Measurements from ENCODE around the gene NUDT8. TPM values are rescaled to one million over a fixed set of nuclear protein-coding genes. Genes with fewer than 3 reads are reported as not detected.

The NUDT8 gene
- total and polyA plus RNA-seq, 10 of the 15 experiments (the other 5 are each of a cell fraction or from before 2014, with no cell fraction given): 0.32 to 18.2 (median 9.8) TPM

DNA sequence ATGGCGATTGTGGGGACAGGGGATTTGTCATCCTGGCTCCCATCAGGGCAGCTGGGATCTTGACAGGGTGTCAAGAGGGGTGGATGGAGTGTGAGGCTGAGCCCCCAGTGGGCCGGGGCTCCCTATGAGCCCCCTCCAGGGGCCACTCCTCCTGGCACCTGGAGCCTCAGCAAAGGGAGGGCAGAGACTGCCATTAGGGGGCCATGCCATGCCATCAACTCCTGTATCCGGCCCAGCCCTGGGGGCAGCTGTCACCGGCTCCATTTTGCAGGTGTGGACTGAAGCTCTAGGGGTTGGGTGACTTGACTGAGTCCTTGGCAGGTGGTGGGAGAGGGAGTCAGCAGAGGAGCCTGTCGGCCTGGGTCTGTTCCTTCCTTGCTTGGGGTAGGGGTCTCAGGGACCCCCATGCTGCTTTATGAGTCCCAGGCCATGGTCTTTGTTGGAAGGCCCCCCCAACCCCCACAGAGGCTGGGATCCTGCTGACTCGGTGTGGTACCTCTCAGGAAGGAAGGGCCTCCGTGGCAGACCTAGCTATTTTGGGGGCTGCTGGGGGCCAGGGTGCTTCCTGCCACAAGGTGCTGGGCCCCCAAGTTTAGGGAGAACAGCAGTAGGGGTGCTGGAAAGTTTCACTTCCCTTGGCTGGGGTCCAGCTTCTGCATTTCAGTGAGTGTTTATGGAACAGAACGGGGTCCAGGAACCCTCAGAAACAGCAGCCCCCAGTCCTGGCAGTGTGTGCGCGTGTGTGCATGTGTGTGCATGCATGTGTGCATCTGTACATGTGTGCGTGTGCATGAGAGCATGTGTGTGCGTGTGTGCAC lies 19.3 kb upstream of the NUDT8 start:
- H3K4me2 ChIP-seq (ENCODE audit: control insufficient read depth, insufficient read depth): peak overlapping the region; percentile 75
- WGBS (ENCODE audit: insufficient coverage, insufficient replicate concordance, low lambda C conversion rate, missing lambda C conversion rate): 11% methylated on average over 12 of the region's 12 CpGs
- no TSS peak for BruUV-seq (replicated peaks)
- SMC1A ChIA-PET (ENCODE audit: uncharacterized antibody, unreplicated experiment): interaction anchor here (0.6 to 6.2 kb wide), 10 partner anchors 8 to 72 kb away, joined by 3 to 69 read pairs (median 3); no protein-coding TSS in a partner anchor
- no peaks in the 10 kb centered on the region for H3K27me3 ChIP-seq (replicated peaks in 1 of 2; ENCODE audit: control insufficient read depth in 2 of 2, insufficient read depth in 2 of 2, low read length in 1 of 2)
- no peaks in the 10 kb centered on the region for H3K79me2 ChIP-seq (ENCODE audit: control insufficient read depth, insufficient read depth, low read length)
- no peaks in the 10 kb centered on the region for H3K36me3 ChIP-seq (ENCODE audit: control insufficient read depth in 2 of 2, insufficient read depth in 2 of 2, low read length in 1 of 2)
- no peak for FAIRE-seq
- DNase-seq (ENCODE audit: low read depth, low spot score): peak; percentile 57
- intact Hi-C loops (cut with micrococcal nuclease; ENCODE audit: unreplicated experiment) (no loop called here), in situ Hi-C loops (cut with MboI) (no loop called here)
- CTCF ChIA-PET: interaction anchor here (0.8 to 8.4 kb wide), 20 partner anchors 9 to 300 kb away, joined by 3 to 132 read pairs (median 4); partner anchors contain the start of genes NUDT8 and TBX10
- peak overlapping the region; percentile 30; the same call in 1 of the 2 replicates for H3K9ac ChIP-seq (ENCODE audit: control insufficient read depth, insufficient read depth, low read length)
- H3K4me1 ChIP-seq (ENCODE audit: control insufficient read depth, insufficient read depth, low read length): peaks cover 61% of the 10 kb centered on the region
- H3K4me3 ChIP-seq: peak overlapping the region; percentile 9; the same call in 1 of the 2 replicates
- H3K9me3 ChIP-seq (replicated peaks; ENCODE audit: control insufficient read depth, insufficient read depth, low read length): peaks cover 2% of the 10 kb centered on the region; the same call in 2 of the 3 replicates
- POLR2A ChIA-PET: interaction anchor here (0.6 to 3.8 kb wide), 5 partner anchors 9 to 187 kb away, joined by 3 to 16 read pairs (median 4); partner anchors contain the start of gene NUDT8
- ATAC-seq: peak; percentile 10
- RAD21 ChIA-PET (ENCODE audit: unreplicated experiment): interaction anchor here (0.7 to 5.6 kb wide), 8 partner anchors 8 to 248 kb away, joined by 3 to 49 read pairs (median 5); partner anchors contain the start of genes NUDT8 and PPP1CA
- no peaks in the 10 kb centered on the region for H4K20me1 ChIP-seq (ENCODE audit: control insufficient read depth, insufficient read depth)
- peak overlapping the region; percentile 78 for H3K27ac ChIP-seq (ENCODE audit: control insufficient read depth, insufficient read depth)
- 0 out of 2 replicates have a peak overlapping the region, but pooled peaks have one; percentile 6 for H2AFZ ChIP-seq (ENCODE audit: control insufficient read depth, low read depth, low read length)
- TF ChIP-seq TARDBP (IDR thresholded peaks at IDR 0.05; ENCODE audit: borderline replicate concordance): no peak
- peak; percentile 66 for TF ChIP-seq DPF2 (IDR thresholded peaks at IDR 0.05)
- TF ChIP-seq NFXL1 (IDR thresholded peaks at IDR 0.05; ENCODE audit: borderline replicate concordance): no peak
- TF ChIP-seq POLR2A (IDR thresholded peaks at IDR 0.05; ENCODE audit: low read depth, low read length): no peak
- no peak for TF ChIP-seq ASH2L (IDR thresholded peaks at IDR 0.05; ENCODE audit: borderline replicate concordance, low read depth)
- peak; percentile 47; the same call in 1 of the 2 replicates for TF ChIP-seq CBFB (IDR thresholded peaks at IDR 0.05; ENCODE audit: low read depth)
- TF ChIP-seq SIX5 (IDR thresholded peaks at IDR 0.05; ENCODE audit: low read depth, low read length, severe bottlenecking): no peak
- TF ChIP-seq MTA2 (IDR thresholded peaks at IDR 0.05; ENCODE audit: low read depth): peak; percentile 50; the same call in 1 of the 2 replicates
- no peak for TF ChIP-seq CBX5 (IDR thresholded peaks at IDR 0.05; ENCODE audit: low read depth)
- TF ChIP-seq, protein P1, sequence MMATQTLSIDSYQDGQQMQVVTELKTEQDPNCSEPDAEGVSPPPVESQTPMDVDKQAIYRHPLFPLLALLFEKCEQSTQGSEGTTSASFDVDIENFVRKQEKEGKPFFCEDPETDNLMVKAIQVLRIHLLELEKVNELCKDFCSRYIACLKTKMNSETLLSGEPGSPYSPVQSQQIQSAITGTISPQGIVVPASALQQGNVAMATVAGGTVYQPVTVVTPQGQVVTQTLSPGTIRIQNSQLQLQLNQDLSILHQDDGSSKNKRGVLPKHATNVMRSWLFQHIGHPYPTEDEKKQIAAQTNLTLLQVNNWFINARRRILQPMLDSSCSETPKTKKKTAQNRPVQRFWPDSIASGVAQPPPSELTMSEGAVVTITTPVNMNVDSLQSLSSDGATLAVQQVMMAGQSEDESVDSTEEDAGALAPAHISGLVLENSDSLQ (IDR thresholded peaks at IDR 0.05): no peak
- no peak for TF ChIP-seq TCF7 (IDR thresholded peaks at IDR 0.05; ENCODE audit: borderline replicate concordance)
- TF ChIP-seq BHLHE40 (IDR thresholded peaks at IDR 0.05; ENCODE audit: borderline replicate concordance in 1 of 2, low read depth in 2 of 2, low read length in 1 of 2): peak in 1 of 2 experiments; percentile 11; a peak in 1 of 4 replicates
- TF ChIP-seq, protein P2, sequence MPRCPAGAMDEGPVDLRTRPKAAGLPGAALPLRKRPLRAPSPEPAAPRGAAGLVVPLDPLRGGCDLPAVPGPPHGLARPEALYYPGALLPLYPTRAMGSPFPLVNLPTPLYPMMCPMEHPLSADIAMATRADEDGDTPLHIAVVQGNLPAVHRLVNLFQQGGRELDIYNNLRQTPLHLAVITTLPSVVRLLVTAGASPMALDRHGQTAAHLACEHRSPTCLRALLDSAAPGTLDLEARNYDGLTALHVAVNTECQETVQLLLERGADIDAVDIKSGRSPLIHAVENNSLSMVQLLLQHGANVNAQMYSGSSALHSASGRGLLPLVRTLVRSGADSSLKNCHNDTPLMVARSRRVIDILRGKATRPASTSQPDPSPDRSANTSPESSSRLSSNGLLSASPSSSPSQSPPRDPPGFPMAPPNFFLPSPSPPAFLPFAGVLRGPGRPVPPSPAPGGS (IDR thresholded peaks at IDR 0.05; ENCODE audit: borderline replicate concordance, insufficient read depth, low read depth, low read length, poor library complexity, severe bottlenecking): no peak
- TF ChIP-seq CHD2 (IDR thresholded peaks at IDR 0.05; ENCODE audit: borderline replicate concordance, low read depth, low read length): no peak
- no peak for TF ChIP-seq NRF1 (conservative IDR thresholded peaks at IDR 0.05; ENCODE audit: low read depth, low read length)
- TF ChIP-seq, protein P3, sequence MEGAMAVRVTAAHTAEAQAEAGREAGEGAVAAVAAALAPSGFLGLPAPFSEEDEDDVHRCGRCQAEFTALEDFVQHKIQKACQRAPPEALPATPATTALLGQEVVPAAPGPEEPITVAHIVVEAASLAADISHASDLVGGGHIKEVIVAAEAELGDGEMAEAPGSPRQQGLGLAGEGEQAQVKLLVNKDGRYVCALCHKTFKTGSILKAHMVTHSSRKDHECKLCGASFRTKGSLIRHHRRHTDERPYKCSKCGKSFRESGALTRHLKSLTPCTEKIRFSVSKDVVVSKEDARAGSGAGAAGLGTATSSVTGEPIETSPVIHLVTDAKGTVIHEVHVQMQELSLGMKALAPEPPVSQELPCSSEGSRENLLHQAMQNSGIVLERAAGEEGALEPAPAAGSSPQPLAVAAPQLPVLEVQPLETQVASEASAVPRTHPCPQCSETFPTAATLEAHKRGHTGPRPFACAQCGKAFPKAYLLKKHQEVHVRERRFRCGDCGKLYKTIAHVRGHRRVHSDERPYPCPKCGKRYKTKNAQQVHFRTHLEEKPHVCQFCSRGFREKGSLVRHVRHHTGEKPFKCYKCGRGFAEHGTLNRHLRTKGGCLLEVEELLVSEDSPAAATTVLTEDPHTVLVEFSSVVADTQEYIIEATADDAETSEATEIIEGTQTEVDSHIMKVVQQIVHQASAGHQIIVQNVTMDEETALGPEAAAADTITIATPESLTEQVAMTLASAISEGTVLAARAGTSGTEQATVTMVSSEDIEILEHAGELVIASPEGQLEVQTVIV (IDR thresholded peaks at IDR 0.05; ENCODE audit: borderline replicate concordance, partially characterized antibody): no peak
- TF ChIP-seq TCF3 (IDR thresholded peaks at IDR 0.05; ENCODE audit: borderline replicate concordance, insufficient read depth, low read depth, low read length): 0 out of 2 replicates have a peak, but pooled peaks have one; percentile 11
- 0 out of 2 replicates have a peak, but pooled peaks have one; percentile 43 for TF ChIP-seq FOXM1 (IDR thresholded peaks at IDR 0.05; ENCODE audit: low read depth, low read length)
